Mesenchymal stem cell (in vitro differentiated cells and primary cell): ENCODE results near the gene TMEM119.

ENCODE experiments used
- DNase-seq: peaks from one replicate; pipeline ENCODE4 v3.0.0-alpha.2; 2013
- H2AFZ ChIP-seq: one replicate; pipeline ENCODE4 v1.6.1; 2013; ENCODE audit warnings: low read depth, mild to moderate bottlenecking, control low read depth, inconsistent platforms, low read length, moderate library complexity
- H2AK5ac ChIP-seq: 2 replicates; pipeline ENCODE4 v1.6.1; 2013; ENCODE audit warnings: low read length, moderate library complexity, mild to moderate bottlenecking, inconsistent platforms; ENCODE audit not compliant: severe bottlenecking
- H2BK120ac ChIP-seq: one replicate; pipeline ENCODE4 v1.6.1; 2013; ENCODE audit warnings: low read depth, mild to moderate bottlenecking, inconsistent platforms, low read length, moderate library complexity
- H2BK12ac ChIP-seq, 2 experiments: one replicate each; pipeline ENCODE4 v1.6.1; 2013; ENCODE audit warnings: inconsistent platforms in 2 of 2, low read length in 2 of 2, mild to moderate bottlenecking in 2 of 2, moderate library complexity in 2 of 2, control low read depth in 1 of 2
- H2BK15ac ChIP-seq: one replicate; pipeline ENCODE4 v1.6.1; 2013; ENCODE audit warnings: mild to moderate bottlenecking, low read depth, inconsistent platforms; ENCODE audit not compliant: poor library complexity, severe bottlenecking
- H2BK5ac ChIP-seq: 2 replicates; pipeline ENCODE4 v1.6.1; 2013; ENCODE audit warnings: low read depth, mild to moderate bottlenecking, low read length, control low read depth, inconsistent platforms; ENCODE audit not compliant: poor library complexity, severe bottlenecking
- H3K14ac ChIP-seq, 2 experiments: one replicate each; pipeline ENCODE4 v1.6.1; 2013; ENCODE audit warnings: inconsistent platforms in 2 of 2, low read length in 2 of 2, control low read depth in 1 of 2, mild to moderate bottlenecking in 1 of 2, moderate library complexity in 1 of 2
- H3K18ac ChIP-seq, 2 experiments: one replicate each; pipeline ENCODE4 v1.6.1; 2013; ENCODE audit warnings: inconsistent platforms in 2 of 2, low read length in 2 of 2, control low read depth in 1 of 2, low read depth in 1 of 2, mild to moderate bottlenecking in 1 of 2
- H3K23ac ChIP-seq, 2 experiments: one replicate each; pipeline ENCODE4 v1.6.1; 2013; ENCODE audit warnings: inconsistent platforms in 2 of 2, low read length in 2 of 2, mild to moderate bottlenecking in 2 of 2, moderate library complexity in 2 of 2, control low read depth in 1 of 2
- H3K27ac ChIP-seq: 2 replicates; pipeline ENCODE4 v1.5.1; 2013; ENCODE audit warnings: mild to moderate bottlenecking, moderate library complexity, low read length, control low read depth, inconsistent platforms; ENCODE audit not compliant: poor library complexity, severe bottlenecking
- H3K27me3 ChIP-seq, 2 experiments: 2 replicates each; pipeline versions ENCODE4 v1.6.1 to v1.7.0; 2013; ENCODE audit warnings: low read length in 2 of 2, mild to moderate bottlenecking in 2 of 2, moderate library complexity in 2 of 2, control low read depth in 1 of 2, inconsistent platforms in 1 of 2; ENCODE audit not compliant: control insufficient read depth in 1 of 2, insufficient read depth in 1 of 2
- H3K36me3 ChIP-seq, 2 experiments: 2 replicates each; pipeline versions ENCODE4 v1.6.1 to v1.7.0; 2013; ENCODE audit warnings: low read length in 2 of 2, control low read depth in 1 of 2, inconsistent platforms in 1 of 2, low read depth in 1 of 2, mild to moderate bottlenecking in 1 of 2; ENCODE audit not compliant: insufficient read depth in 2 of 2, control insufficient read depth in 1 of 2
- H3K4ac ChIP-seq, 2 experiments: one replicate each; pipeline ENCODE4 v1.6.1; 2013; ENCODE audit warnings: inconsistent platforms in 2 of 2, low read length in 2 of 2, mild to moderate bottlenecking in 2 of 2, moderate library complexity in 2 of 2, control low read depth in 1 of 2, low read depth in 1 of 2
- H3K4me1 ChIP-seq: 2 replicates; pipeline ENCODE4 v1.6.1; 2013; ENCODE audit warnings: low read depth, low read length, control low read depth; ENCODE audit not compliant: control insufficient read depth, insufficient read depth
- H3K4me2 ChIP-seq: 2 replicates; pipeline ENCODE4 v1.6.1; 2013; ENCODE audit warnings: low read length, mild to moderate bottlenecking, inconsistent platforms; ENCODE audit not compliant: poor library complexity, severe bottlenecking
- H3K4me3 ChIP-seq, 2 experiments: 2 replicates each; pipeline versions ENCODE4 v1.5.1 to v1.7.0; 2013; ENCODE audit warnings: low read length in 2 of 2, mild to moderate bottlenecking in 2 of 2, control low read depth in 1 of 2, low read depth in 1 of 2; ENCODE audit not compliant: insufficient read depth in 1 of 2
- H3K79me1 ChIP-seq: replicated peaks from 2 replicates; pipeline ENCODE4 v1.6.1; 2013; ENCODE audit warnings: mild to moderate bottlenecking, control low read depth, low read length, inconsistent platforms; ENCODE audit not compliant: poor library complexity, severe bottlenecking
- H3K9ac ChIP-seq: 2 replicates; pipeline ENCODE4 v1.7.0; 2013; ENCODE audit warnings: mild to moderate bottlenecking, low read length, moderate library complexity
- H3K9me3 ChIP-seq: 2 replicates; pipeline ENCODE4 v1.7.0; 2013; ENCODE audit warnings: mild to moderate bottlenecking, low read length; ENCODE audit not compliant: control insufficient read depth
- H4K8ac ChIP-seq: one replicate; pipeline ENCODE4 v1.6.1; 2013; ENCODE audit warnings: inconsistent platforms, mild to moderate bottlenecking, low read length, moderate library complexity
- H4K91ac ChIP-seq: one replicate; pipeline ENCODE4 v1.6.1; 2013; ENCODE audit warnings: mild to moderate bottlenecking, low read length, inconsistent platforms
- WGBS: methylation state at CpG from one replicate; pipeline ENCODE4 v1.1.7; 2013; ENCODE audit warnings: mixed read lengths; 5-methylcytosine and 5-hydroxymethylcytosine counted together

Gene TMEM119

GRCh38 chr12:108644811-108645120 lies 46.9 kb upstream of the TMEM119 start:
- Histone ChIP-seq H2BK15ac (no peak overlapping the region), H2BK12ac (no peak overlapping the region), H3K36me3 (peaks cover 59 to 61% of the 10 kb centered on the region in 2 experiments), H2AFZ (no peak overlapping the region), H3K23ac (no peak overlapping the region), H2BK5ac (no peak overlapping the region), H3K27ac (no peak overlapping the region), H3K9me3 (no peaks in the 10 kb centered on the region), H3K4me2 (no peak overlapping the region), H4K91ac (no peak overlapping the region), H3K14ac (no peak overlapping the region), H3K4ac (no peak overlapping the region), H3K18ac (no peak overlapping the region), H2BK120ac (no peak overlapping the region), H2AK5ac (no peak overlapping the region), H3K4me1 (peaks cover 18% of the 10 kb centered on the region), H3K79me1 (peaks cover 40% of the 10 kb centered on the region), H4K8ac (no peak overlapping the region), H3K9ac (no peak overlapping the region), H3K27me3 (no peaks in the 10 kb centered on the region), H3K4me3 (no peak overlapping the region)
- WGBS = 97% methylated on average over 7 of the region's 7 CpGs
- no peak for DNase-seq

GRCh38 chr12:108643941-108644810 lies 46.3 kb upstream of the TMEM119 start:
- H4K8ac ChIP-seq = peak overlapping the region; percentile 12
- peaks cover 56 to 59% of the 10 kb centered on the region in 2 experiments for H3K36me3 ChIP-seq
- WGBS = 82% methylated on average over 18 of the region's 18 CpGs
- H3K23ac ChIP-seq = no peak overlapping the region
- H3K14ac ChIP-seq = no peak overlapping the region
- peaks cover 18% of the 10 kb centered on the region for H3K4me1 ChIP-seq
- no peak overlapping the region for H3K4ac ChIP-seq
- H2BK15ac ChIP-seq = no peak overlapping the region
- H2BK5ac ChIP-seq = no peak overlapping the region
- H3K9me3 ChIP-seq = no peaks in the 10 kb centered on the region
- no peak overlapping the region for H3K9ac ChIP-seq
- no peak overlapping the region for H4K91ac ChIP-seq
- H2AK5ac ChIP-seq = no peak overlapping the region
- H2BK12ac ChIP-seq = no peak overlapping the region
- peaks cover 40% of the 10 kb centered on the region for H3K79me1 ChIP-seq
- no peak overlapping the region for H3K18ac ChIP-seq
- H3K4me2 ChIP-seq = no peak overlapping the region
- H3K27ac ChIP-seq = no peak overlapping the region
- H3K4me3 ChIP-seq = no peak overlapping the region
- no peak overlapping the region for H2AFZ ChIP-seq
- no peak overlapping the region for H2BK120ac ChIP-seq
- no peaks in the 10 kb centered on the region for H3K27me3 ChIP-seq
- no peak for DNase-seq

GRCh38 chr12:108642899-108643654 lies 45.2 kb upstream of the TMEM119 start:
- Histone ChIP-seq H3K9me3 (no peaks in the 10 kb centered on the region), H2BK12ac (no peak overlapping the region), H2BK15ac (no peak overlapping the region), H3K4ac (no peak overlapping the region), H4K91ac (no peak overlapping the region), H2BK120ac (no peak overlapping the region), H3K4me2 (no peak overlapping the region), H3K4me1 (peaks cover 24% of the 10 kb centered on the region), H2AK5ac (no peak overlapping the region), H3K36me3 (peaks cover 45 to 54% of the 10 kb centered on the region in 2 experiments), H2AFZ (no peak overlapping the region), H3K23ac (no peak overlapping the region), H2BK5ac (no peak overlapping the region), H3K79me1 (peaks cover 35% of the 10 kb centered on the region), H4K8ac (no peak overlapping the region), H3K27me3 (no peaks in the 10 kb centered on the region), H3K9ac (no peak overlapping the region), H3K27ac (no peak overlapping the region), H3K18ac (no peak overlapping the region), H3K4me3 (no peak overlapping the region), H3K14ac (no peak overlapping the region)
- WGBS = 100% methylated on average over 1 of the region's 1 CpG
- no peak for DNase-seq

- Histone ChIP-seq H3K27ac (no peak overlapping the region), H2AK5ac (no peak overlapping the region), H2BK120ac (no peak overlapping the region)
These were observed 44.5 kb upstream of the TMEM119 start for GRCh38 chr12:108642269-108642870.

More at GRCh38 chr12:108642269-108642870, 44.5 kb upstream of the TMEM119 start:
- Histone ChIP-seq H4K91ac (no peak overlapping the region), H3K9ac (no peak overlapping the region), H2AFZ (no peak overlapping the region), H3K9me3 (no peaks in the 10 kb centered on the region), H3K4me3 (no peak overlapping the region), H3K36me3 (peaks cover 39 to 49% of the 10 kb centered on the region in 2 experiments), H3K14ac (no peak overlapping the region), H3K27me3 (no peaks in the 10 kb centered on the region), H2BK15ac (no peak overlapping the region), H3K23ac (no peak overlapping the region), H3K4ac (no peak overlapping the region), H2BK12ac (no peak overlapping the region), H3K18ac (peak overlapping the region in 1 of 2 experiments; percentile 28), H4K8ac (no peak overlapping the region), H3K4me2 (no peak overlapping the region), H3K79me1 (peaks cover 29% of the 10 kb centered on the region), H3K4me1 (peaks cover 28% of the 10 kb centered on the region), H2BK5ac (no peak overlapping the region)
- WGBS = 98% methylated on average over 14 of the region's 16 CpGs
- DNase-seq = no peak
